Measurements from ENCODE around the gene NME5.
"Not testable (repeated sequence)": the region's sequence is repeated elsewhere in the genome, so short reads cannot be mapped to it uniquely, and the experiment has no call there.

The NME5 gene

DNA sequence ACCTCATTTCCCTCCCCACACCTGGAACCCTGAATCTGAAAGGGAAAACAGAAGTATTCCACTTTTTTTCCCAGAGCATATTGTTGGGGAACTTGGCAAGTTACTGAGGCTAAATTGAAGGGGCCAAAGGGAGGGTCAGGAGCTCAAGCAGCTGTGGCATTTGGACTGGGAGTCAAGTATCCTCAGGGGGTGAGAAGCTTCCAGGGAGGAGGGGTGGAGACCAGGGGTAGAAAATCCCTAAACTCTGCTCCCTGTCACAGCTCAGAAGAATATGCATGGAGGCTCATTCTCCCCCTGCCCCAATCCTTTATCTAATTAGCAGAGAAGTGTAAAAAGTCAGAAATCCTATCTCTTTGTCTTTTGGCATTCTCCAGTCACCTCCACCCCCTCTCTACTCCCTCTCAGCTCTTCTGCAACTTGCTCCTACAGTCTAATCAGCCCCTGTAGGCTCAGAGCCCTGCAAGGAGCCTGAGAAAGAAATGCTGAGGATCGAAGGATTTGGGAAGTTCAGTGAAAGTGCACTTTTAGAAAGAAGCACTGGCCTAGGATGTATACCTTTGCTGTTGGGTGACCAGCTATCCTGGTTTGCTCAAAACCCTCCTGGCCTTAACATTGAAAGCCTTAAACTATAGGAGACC lies 61.1 kb downstream of the NME5 start:
- DNase-seq (ENCODE audit: low read depth in 2 of 2): no peak

DNA sequence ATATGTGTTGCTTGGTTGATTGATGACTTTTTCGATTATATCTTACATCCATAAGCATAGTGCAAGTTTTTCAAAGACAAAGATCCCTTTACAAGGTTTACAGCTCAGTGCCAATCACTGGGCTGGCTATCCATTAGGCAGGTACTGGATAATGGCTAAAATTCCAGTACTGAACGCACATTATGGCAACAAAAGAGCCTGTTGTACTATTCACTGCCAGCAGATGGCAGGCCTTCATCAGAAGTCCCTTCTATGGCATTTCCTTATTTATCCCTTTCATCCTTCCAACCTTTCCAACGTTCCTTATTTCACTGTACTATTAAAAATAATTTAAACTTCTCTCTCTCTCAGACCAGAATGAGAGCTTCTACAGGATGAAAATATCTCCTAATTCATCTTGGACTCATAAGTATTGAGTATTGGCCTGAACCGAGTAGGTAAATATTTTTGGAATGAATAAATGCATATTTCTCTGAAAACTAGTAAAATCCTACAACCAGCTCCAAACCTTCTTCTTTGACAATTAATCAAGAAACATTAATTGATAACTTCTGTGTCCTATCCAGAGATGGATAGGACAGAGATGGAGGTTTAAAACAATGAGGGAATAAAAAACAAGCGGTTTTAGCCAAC lies 62.0 kb downstream of the NME5 start:
- peak; percentile 14 to 21 for DNase-seq (ENCODE audit: low read depth in 2 of 2)

DNA sequence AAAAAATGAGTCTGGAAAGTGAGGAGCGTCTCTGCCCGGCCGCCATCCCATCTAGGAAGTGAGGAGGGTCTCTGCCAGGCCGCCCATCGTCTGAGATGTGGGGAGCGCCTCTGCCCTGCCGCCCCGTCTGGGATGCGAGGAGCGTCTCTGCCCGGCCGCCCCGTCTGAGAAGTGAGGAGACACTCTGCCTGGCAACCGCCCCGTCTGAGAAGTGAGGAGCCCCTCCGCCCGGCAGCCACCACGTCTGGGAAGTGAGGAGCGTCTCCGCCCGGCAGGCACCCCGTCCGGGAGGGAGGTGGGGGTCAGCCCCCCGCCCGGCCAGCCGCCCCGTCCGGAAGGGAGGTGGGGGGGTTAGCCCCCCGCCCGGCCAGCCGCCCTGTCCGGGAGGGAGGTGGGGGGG lies 69.2 kb downstream of the NME5 start:
- DNase-seq (ENCODE audit: low read depth in 2 of 2): not testable (repeated sequence)

DNA sequence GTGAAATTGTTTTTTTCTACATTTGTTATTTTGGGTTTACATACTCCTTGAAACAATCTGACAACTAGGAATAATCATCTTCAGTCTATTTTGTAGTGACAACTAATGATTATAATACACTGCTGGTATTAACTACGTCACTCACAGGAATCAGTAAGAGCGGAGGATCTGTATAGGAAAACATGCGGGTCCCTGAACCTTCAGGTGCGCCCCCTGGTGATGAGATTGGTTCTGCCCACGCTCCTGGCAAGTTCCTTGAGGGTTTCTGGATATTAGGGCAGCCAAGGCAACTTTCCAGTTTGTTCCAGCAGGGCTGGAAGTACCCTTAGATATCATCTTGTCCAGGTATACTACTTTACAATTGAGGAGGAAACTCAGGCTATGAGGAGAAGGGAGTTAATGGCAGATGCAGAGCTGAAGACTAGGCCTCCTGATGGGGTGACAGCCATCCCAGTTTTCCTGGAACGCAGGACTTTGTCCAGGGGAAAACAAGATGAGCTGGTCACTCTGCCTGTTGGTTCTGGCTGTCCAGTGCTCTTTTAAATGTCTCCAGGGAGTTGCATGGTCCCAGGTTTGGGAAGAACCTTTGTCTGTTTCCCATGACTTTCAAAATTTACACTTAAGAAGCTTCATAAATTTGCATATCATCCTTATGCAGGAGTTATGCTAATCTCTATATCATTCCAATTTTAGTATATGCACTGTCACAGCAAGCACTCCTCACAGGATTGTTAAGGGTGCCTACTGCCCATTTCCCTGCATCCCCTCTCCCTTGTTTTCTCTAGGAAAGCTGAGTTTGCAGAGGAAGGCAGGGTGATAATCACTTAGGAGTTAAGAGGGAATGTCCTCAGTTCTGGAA lies 70.3 kb downstream of the NME5 start:
- peak; percentile 19 to 51 for DNase-seq (ENCODE audit: low read depth in 2 of 2)

DNA sequence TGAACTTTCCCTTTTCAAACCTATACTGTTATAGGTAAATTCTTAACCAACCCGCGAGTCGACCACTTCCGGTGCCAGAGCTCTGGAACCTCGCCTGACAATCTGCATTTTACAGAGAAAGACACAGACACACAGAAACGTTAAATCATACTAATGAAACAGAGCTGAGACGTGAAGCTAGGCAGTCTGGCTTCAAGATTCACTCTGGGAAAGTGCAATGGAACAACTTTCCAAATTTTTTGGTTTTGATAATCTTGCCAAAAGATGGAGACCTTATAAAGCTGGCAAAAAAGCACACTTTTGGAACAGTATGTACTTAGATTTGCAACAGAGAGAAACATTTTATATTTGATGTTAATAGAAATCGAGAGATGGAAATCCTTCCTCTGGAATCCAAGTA lies 71.3 kb downstream of the NME5 start:
- DNase-seq (ENCODE audit: low read depth in 2 of 2): no peak

All from stimulated activated CD8-positive, alpha-beta memory T cell treated with anti-CD3 and anti-CD28 coated beads, Interleukin-2, amount 100 ng/mL, for 1 hour (primary cell).